ENCODE data around the gene ABCC1.

GRCh38 chr16:16189842-16190241 lies 240.4 kb downstream of the ABCC1 start:
- TF ChIP-seq ZNF274 (IDR thresholded peaks at IDR 0.05; ENCODE audit: low read depth, low read length) (no peak), YY1 (IDR thresholded peaks at IDR 0.05; ENCODE audit: insufficient read depth, insufficient read length) (no peak)

Measured in NT2/D1 (cell line).